ENCODE results near the gene CDH6. TPM values are rescaled to one million over a fixed set of nuclear protein-coding genes. Genes with fewer than 3 reads are reported as not detected.

Gene CDH6
- total RNA-seq, 1 donor, result 4.3 TPM

GRCh38 chr5:31251032-31251431, 57.5 kb downstream of the CDH6 start:
- no peak for DNase-seq (ENCODE audit: low read depth)
- TF ChIP-seq CTCF (IDR thresholded peaks at IDR 0.05; ENCODE audit: insufficient read depth, low read depth, low read length), result no peak

DNA sequence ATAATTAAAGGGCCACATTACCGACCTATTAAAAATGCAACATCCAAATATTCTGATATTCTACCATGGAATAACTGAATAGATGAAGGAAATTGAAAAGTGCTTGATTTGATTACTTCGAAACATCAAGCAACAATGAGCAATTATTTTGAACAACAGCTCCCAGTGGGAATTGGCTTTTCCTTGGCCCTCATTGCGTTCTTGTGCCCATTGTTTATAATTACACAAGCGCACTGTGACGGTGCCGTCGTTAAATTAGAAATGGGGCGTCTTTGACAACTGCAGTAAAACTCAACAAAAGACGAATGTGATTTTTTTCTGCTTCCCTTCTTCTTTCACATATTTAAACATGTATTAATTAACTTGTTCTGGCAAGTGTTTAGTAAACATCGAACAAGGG, 61.6 kb downstream of the CDH6 start:
- TF ChIP-seq CTCF (IDR thresholded peaks at IDR 0.05; ENCODE audit: insufficient read depth, low read depth, low read length), result no peak
- DNase-seq (ENCODE audit: low read depth), result no peak
- H3K4me3 ChIP-seq (ENCODE audit: low read depth, low read length), result no peak overlapping the region

More at GRCh38 chr5:31251032-31251431, 57.5 kb downstream of the CDH6 start:
- no peak overlapping the region for H3K4me3 ChIP-seq (ENCODE audit: low read depth, low read length)

GRCh38 chr5:31268256-31268655, 74.8 kb downstream of the CDH6 start:
- DNase-seq (ENCODE audit: low read depth), result no peak
- H3K4me3 ChIP-seq (ENCODE audit: low read depth, low read length), result no peak overlapping the region
- TF ChIP-seq CTCF (IDR thresholded peaks at IDR 0.05; ENCODE audit: insufficient read depth, low read depth, low read length), result no peak

GRCh38 chr5:31268686-31269085, 75.2 kb downstream of the CDH6 start:
- DNase-seq (ENCODE audit: low read depth), result no peak
- no peak for TF ChIP-seq CTCF (IDR thresholded peaks at IDR 0.05; ENCODE audit: insufficient read depth, low read depth, low read length)
- H3K4me3 ChIP-seq (ENCODE audit: low read depth, low read length), result no peak overlapping the region

- H3K4me3 ChIP-seq (ENCODE audit: low read depth, low read length), result no peak overlapping the region
- TF ChIP-seq CTCF (IDR thresholded peaks at IDR 0.05; ENCODE audit: insufficient read depth, low read depth, low read length), result no peak
- DNase-seq (ENCODE audit: low read depth), result no peak
Observed at GRCh38 chr5:31269259-31269658, 75.8 kb downstream of the CDH6 start.

GRCh38 chr5:31270396-31270795, 76.9 kb downstream of the CDH6 start:
- peak; percentile 44 for TF ChIP-seq CTCF (IDR thresholded peaks at IDR 0.05; ENCODE audit: insufficient read depth, low read depth, low read length)
- no peak for DNase-seq (ENCODE audit: low read depth)
- no peak overlapping the region for H3K4me3 ChIP-seq (ENCODE audit: low read depth, low read length)

DNA sequence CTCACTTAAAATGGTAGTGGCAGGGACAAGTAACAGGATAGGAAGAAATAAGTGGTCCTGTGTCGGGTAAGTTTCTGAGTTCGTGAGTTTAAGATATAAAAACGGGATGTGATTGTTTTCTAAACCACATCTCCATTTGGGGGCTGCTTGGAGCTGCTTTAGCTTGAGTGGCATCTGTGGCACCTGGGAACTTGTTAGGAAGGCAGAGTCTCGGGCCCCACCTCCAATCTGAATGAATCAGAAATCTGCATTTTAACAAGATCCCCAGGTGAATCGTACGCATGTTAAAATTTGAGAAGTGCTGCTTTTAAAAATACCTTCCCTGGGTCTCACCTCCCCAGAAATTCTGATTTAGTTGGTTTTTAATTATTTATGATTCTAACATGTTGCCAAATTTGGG, 78.1 kb downstream of the CDH6 start:
- no peak for DNase-seq (ENCODE audit: low read depth)
- no peak overlapping the region for H3K4me3 ChIP-seq (ENCODE audit: low read depth, low read length)
- TF ChIP-seq CTCF (IDR thresholded peaks at IDR 0.05; ENCODE audit: insufficient read depth, low read depth, low read length), result no peak
